DND-41 (cell line): ENCODE measurements around the gene KIF26A.

ENCODE experiments used
- CTCF ChIP-seq: IDR thresholded peaks from 2 replicates; pipeline ENCODE4 v1.5.1; 2012; ENCODE audit warnings: borderline replicate concordance, low read length, moderate library complexity, mild to moderate bottlenecking; ENCODE audit not compliant: poor library complexity, severe bottlenecking; ENCODE audit errors: extremely low read depth
- EZH2 ChIP-seq: IDR thresholded peaks from 3 replicates; pipeline ENCODE4 v1.6.1; 2012; ENCODE audit warnings: borderline replicate concordance, low read depth, mild to moderate bottlenecking, moderate library complexity, low read length, inconsistent platforms; ENCODE audit not compliant: severe bottlenecking

DNA sequence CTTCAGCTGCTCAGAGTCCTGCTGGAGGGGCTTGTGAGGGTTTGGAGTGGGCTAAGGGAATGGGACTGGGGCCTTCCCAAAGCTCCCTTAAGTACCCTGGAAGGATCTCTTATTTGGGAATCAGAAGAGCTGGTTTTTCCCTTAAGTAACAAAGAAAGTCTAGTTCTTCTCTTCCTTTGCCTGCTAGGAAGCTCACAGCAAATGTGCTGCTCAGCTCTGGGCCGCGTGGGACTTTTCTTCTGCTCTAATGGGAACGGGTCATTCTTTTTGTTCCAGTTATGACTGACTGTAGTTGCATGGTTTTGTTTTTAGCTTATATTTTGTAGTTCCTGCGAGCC is 6.0 kb downstream of the KIF26A start:
- TF ChIP-seq CTCF (no peak), EZH2 (no peak)
